Activated T-helper 17 cell treated with anti-CD3 and anti-CD28 coated beads, Interleukin-2, amount 50 U/mL, for 72 hours (primary cell): ENCODE results near the gene ABCA8. TPM values are rescaled to one million over a fixed set of nuclear protein-coding genes. Genes with fewer than 3 reads are reported as not detected.

Source experiments
- total RNA-seq, 2 donors: library from RNA; stranded (reverse); gene quantifications; one replicate each; pipeline ENCODE4 v1.2.3, GENCODE V29; 2022

The ABCA8 gene
- total RNA-seq, 2 donors from 2014 or later, result not detected

Other genes starting within 250 kb of the ABCA8 start
- gene ABCA9, start 105.5 kb upstream of the ABCA8 start, total RNA-seq, result under 1 TPM in 1 of 2 donors, not detected in 1; 0.58 TPM
- under 1 TPM; 0.24 to 0.90 TPM for gene ABCA6, start 186.5 kb upstream of the ABCA8 start, total RNA-seq